Measurements from ENCODE around the gene MYO1A.
"Not testable (repeated sequence)": the region's sequence is repeated elsewhere in the genome, so short reads cannot be mapped to it uniquely, and the experiment has no call there.

Gene MYO1A

GRCh38 chr12:57019983-57020719, 29.8 kb downstream of the MYO1A start:
- Histone ChIP-seq H3K4me3 (ENCODE audit: low read depth, low read length) (no peak overlapping the region), H3K9ac (ENCODE audit: low read depth, low read length) (no peak overlapping the region), H3K4me1 (ENCODE audit: control insufficient read depth, insufficient read depth, low read length) (no peaks in the 10 kb centered on the region), H3K36me3 (ENCODE audit: control insufficient read depth, insufficient read depth, low read length) (no peaks in the 10 kb centered on the region), H3K9me3 (ENCODE audit: control insufficient read depth, insufficient read depth, low read length) (no peaks in the 10 kb centered on the region), H3K27me3 (ENCODE audit: control insufficient read depth, insufficient read depth, low read length) (no peaks in the 10 kb centered on the region)

- H3K4me3 ChIP-seq (ENCODE audit: low read depth, low read length): no peak overlapping the region
- no peaks in the 10 kb centered on the region for H3K36me3 ChIP-seq (ENCODE audit: control insufficient read depth, insufficient read depth, low read length)
- H3K9me3 ChIP-seq (ENCODE audit: control insufficient read depth, insufficient read depth, low read length): no peaks in the 10 kb centered on the region
- H3K9ac ChIP-seq (ENCODE audit: low read depth, low read length): no peak overlapping the region
- no peaks in the 10 kb centered on the region for H3K4me1 ChIP-seq (ENCODE audit: control insufficient read depth, insufficient read depth, low read length)
- no peaks in the 10 kb centered on the region for H3K27me3 ChIP-seq (ENCODE audit: control insufficient read depth, insufficient read depth, low read length)
These were observed 31.0 kb downstream of the MYO1A start for GRCh38 chr12:57018906-57019305.

GRCh38 chr12:57018353-57018752, 31.6 kb downstream of the MYO1A start:
- H3K27me3 ChIP-seq (ENCODE audit: control insufficient read depth, insufficient read depth, low read length); H3K9ac ChIP-seq (ENCODE audit: low read depth, low read length); H3K4me1 ChIP-seq (ENCODE audit: control insufficient read depth, insufficient read depth, low read length); H3K9me3 ChIP-seq (ENCODE audit: control insufficient read depth, insufficient read depth, low read length); H3K4me3 ChIP-seq (ENCODE audit: low read depth, low read length); H3K36me3 ChIP-seq (ENCODE audit: control insufficient read depth, insufficient read depth, low read length): not testable (repeated sequence)

GRCh38 chr12:57016348-57016747, 33.6 kb downstream of the MYO1A start, which contains the start of gene TAC3:
Gene TAC3, minus strand, starts transcription at chr12:57016529. Its CDS starts 732 bp downstream, at chr12:57015797.
- no peak within 1 kb of the TSS for H3K4me3 ChIP-seq (ENCODE audit: low read depth, low read length)

GRCh38 chr12:57012600-57013465, 37.1 kb downstream of the MYO1A start:
- Histone ChIP-seq H3K4me1 (ENCODE audit: control insufficient read depth, insufficient read depth, low read length) (peaks cover 13% of the 10 kb centered on the region), H3K9me3 (ENCODE audit: control insufficient read depth, insufficient read depth, low read length) (no peaks in the 10 kb centered on the region), H3K9ac (ENCODE audit: low read depth, low read length) (no peak overlapping the region), H3K27me3 (ENCODE audit: control insufficient read depth, insufficient read depth, low read length) (no peaks in the 10 kb centered on the region), H3K36me3 (ENCODE audit: control insufficient read depth, insufficient read depth, low read length) (no peaks in the 10 kb centered on the region), H3K4me3 (ENCODE audit: low read depth, low read length) (no peak overlapping the region)

More at GRCh38 chr12:57016348-57016747, 33.6 kb downstream of the MYO1A start, which contains the start of gene TAC3:
- no peaks in the 10 kb centered on the region for H3K9me3 ChIP-seq (ENCODE audit: control insufficient read depth, insufficient read depth, low read length)
- H3K36me3 ChIP-seq (ENCODE audit: control insufficient read depth, insufficient read depth, low read length): no peaks in the 10 kb centered on the region
- no peaks in the 10 kb centered on the region for H3K4me1 ChIP-seq (ENCODE audit: control insufficient read depth, insufficient read depth, low read length)
- H3K9ac ChIP-seq (ENCODE audit: low read depth, low read length): no peak within 1 kb of the TSS
- H3K27me3 ChIP-seq (ENCODE audit: control insufficient read depth, insufficient read depth, low read length): no peaks in the 10 kb centered on the region

- Histone ChIP-seq H3K9ac (ENCODE audit: low read depth, low read length) (no peak overlapping the region), H3K9me3 (ENCODE audit: control insufficient read depth, insufficient read depth, low read length) (no peaks in the 10 kb centered on the region), H3K4me1 (ENCODE audit: control insufficient read depth, insufficient read depth, low read length) (peaks cover 13% of the 10 kb centered on the region)
These were observed 38.2 kb downstream of the MYO1A start for GRCh38 chr12:57011438-57012424.

GRCh38 chr12:57010627-57011247, 39.2 kb downstream of the MYO1A start:
- Histone ChIP-seq H3K36me3 (ENCODE audit: control insufficient read depth, insufficient read depth, low read length) (no peaks in the 10 kb centered on the region), H3K4me3 (ENCODE audit: low read depth, low read length) (no peak overlapping the region), H3K27me3 (ENCODE audit: control insufficient read depth, insufficient read depth, low read length) (no peaks in the 10 kb centered on the region), H3K4me1 (ENCODE audit: control insufficient read depth, insufficient read depth, low read length) (peaks cover 13% of the 10 kb centered on the region), H3K9me3 (ENCODE audit: control insufficient read depth, insufficient read depth, low read length) (no peaks in the 10 kb centered on the region), H3K9ac (ENCODE audit: low read depth, low read length) (no peak overlapping the region)

More at GRCh38 chr12:57011438-57012424, 38.2 kb downstream of the MYO1A start:
- Histone ChIP-seq H3K36me3 (ENCODE audit: control insufficient read depth, insufficient read depth, low read length) (no peaks in the 10 kb centered on the region), H3K27me3 (ENCODE audit: control insufficient read depth, insufficient read depth, low read length) (no peaks in the 10 kb centered on the region), H3K4me3 (ENCODE audit: low read depth, low read length) (no peak overlapping the region)

GRCh38 chr12:57009949-57010626, 39.8 kb downstream of the MYO1A start:
- H3K4me3 ChIP-seq (ENCODE audit: low read depth, low read length): no peak overlapping the region
- H3K4me1 ChIP-seq (ENCODE audit: control insufficient read depth, insufficient read depth, low read length): peaks cover 13% of the 10 kb centered on the region
- no peaks in the 10 kb centered on the region for H3K36me3 ChIP-seq (ENCODE audit: control insufficient read depth, insufficient read depth, low read length)
- no peak overlapping the region for H3K9ac ChIP-seq (ENCODE audit: low read depth, low read length)
- no peaks in the 10 kb centered on the region for H3K27me3 ChIP-seq (ENCODE audit: control insufficient read depth, insufficient read depth, low read length)
- H3K9me3 ChIP-seq (ENCODE audit: control insufficient read depth, insufficient read depth, low read length): no peaks in the 10 kb centered on the region

- no peaks in the 10 kb centered on the region for H3K9me3 ChIP-seq (ENCODE audit: control insufficient read depth, insufficient read depth, low read length)
- no peaks in the 10 kb centered on the region for H3K27me3 ChIP-seq (ENCODE audit: control insufficient read depth, insufficient read depth, low read length)
- H3K9ac ChIP-seq (ENCODE audit: low read depth, low read length): no peak overlapping the region
- H3K36me3 ChIP-seq (ENCODE audit: control insufficient read depth, insufficient read depth, low read length): peaks cover 15% of the 10 kb centered on the region
- no peak overlapping the region for H3K4me3 ChIP-seq (ENCODE audit: low read depth, low read length)
- peaks cover 13% of the 10 kb centered on the region for H3K4me1 ChIP-seq (ENCODE audit: control insufficient read depth, insufficient read depth, low read length)
These were observed 41.8 kb downstream of the MYO1A start for GRCh38 chr12:57008178-57008577.

- H3K9ac ChIP-seq (ENCODE audit: low read depth, low read length): no peak overlapping the region
- H3K27me3 ChIP-seq (ENCODE audit: control insufficient read depth, insufficient read depth, low read length): no peaks in the 10 kb centered on the region
- H3K9me3 ChIP-seq (ENCODE audit: control insufficient read depth, insufficient read depth, low read length): no peaks in the 10 kb centered on the region
- H3K36me3 ChIP-seq (ENCODE audit: control insufficient read depth, insufficient read depth, low read length): peaks cover 23% of the 10 kb centered on the region
- peaks cover 13% of the 10 kb centered on the region for H3K4me1 ChIP-seq (ENCODE audit: control insufficient read depth, insufficient read depth, low read length)
- no peak overlapping the region for H3K4me3 ChIP-seq (ENCODE audit: low read depth, low read length)
These were observed 43.0 kb downstream of the MYO1A start for GRCh38 chr12:57006809-57007475.
